PC-3 (cell line): ENCODE measurements around the gene URB2. TPM values are rescaled to one million over a fixed set of nuclear protein-coding genes. Genes with fewer than 3 reads are reported as not detected.

Experiments used
- ATAC-seq: fragments of 200-7000 bp; cut with Tn5 transposase; 2 replicates; pipeline ENCODE4 v1.9.1; 2020; ENCODE audit warnings: mild to moderate bottlenecking, moderate library complexity
- Bru-seq: library from RNA; stranded (reverse); fragments of 400-500 nt; gene quantifications from one replicate; lab custom pipeline; 2021; lab: Mats Ljungman, UMichigan
- BruChase-seq, 2 experiments: library from RNA; stranded (reverse); fragments of 400-500 nt; gene quantifications; one replicate each; lab custom pipeline; 2021; lab: Mats Ljungman, UMichigan
- BruUV-seq: library from RNA; stranded (reverse); fragments of 400-500 nt; replicated peaks from 2 replicates; lab custom pipeline; 2021; lab: Mats Ljungman, UMichigan
- CTCF ChIA-PET: fragments of 300-600 bp; sonication (Branson Sonifier 250); formaldehyde crosslinking; loops from one replicate; lab custom pipeline; 2022; ENCODE audit warnings: antibody characterized with exemption; lab: Charles Lee
- POLR2A ChIA-PET: fragments of 300-600 bp; sonication (Branson Sonifier 250); formaldehyde crosslinking; loops from one replicate; lab custom pipeline; 2022; ENCODE audit warnings: antibody characterized with exemption; ENCODE audit not compliant: unreplicated experiment; lab: Charles Lee
- DNase-seq: peaks from one replicate; pipeline ENCODE4 v3.0.0-alpha.2; 2015
- H2AFZ ChIP-seq: fragments of 300-600 bp; sonication (generic); 2 replicates; pipeline ENCODE4 v1.6.0; 2016; ENCODE audit warnings: antibody characterized with exemption, low read length
- H3F3A ChIP-seq: fragments of 300-600 bp; sonication (generic); one replicate; pipeline ENCODE4 v1.6.0; 2017; ENCODE audit warnings: antibody characterized with exemption, low read length, control low read depth, mild to moderate bottlenecking; ENCODE audit not compliant: unreplicated experiment
- H3K27ac ChIP-seq: fragments of 300-600 bp; sonication (generic); 2 replicates; pipeline ENCODE4 v1.5.1; 2016; ENCODE audit warnings: mild to moderate bottlenecking, low read length
- H3K27me3 ChIP-seq: fragments of 300-600 bp; sonication (generic); 2 replicates; pipeline ENCODE4 v1.6.1; 2016; ENCODE audit warnings: low read length, mixed read lengths
- H3K36me3 ChIP-seq: fragments of 300-600 bp; sonication (generic); 2 replicates; pipeline ENCODE4 v1.6.1; 2016; ENCODE audit warnings: low read depth, mixed run types, low read length, mixed read lengths
- H3K4me1 ChIP-seq: fragments of 300-600 bp; sonication (generic); 2 replicates; pipeline ENCODE4 v1.5.1; 2016; ENCODE audit warnings: low read length; ENCODE audit not compliant: insufficient read depth
- H3K4me2 ChIP-seq: fragments of 300-600 bp; sonication (generic); 2 replicates; pipeline ENCODE4 v1.6.0; 2016; ENCODE audit warnings: low read length
- H3K4me3 ChIP-seq: fragments of 300-600 bp; sonication (generic); 2 replicates; pipeline ENCODE4 v1.5.1; 2016; ENCODE audit warnings: mild to moderate bottlenecking, low read length, mixed read lengths
- H3K79me2 ChIP-seq: fragments of 300-600 bp; sonication (generic); 2 replicates; pipeline ENCODE4 v1.6.1; 2017; ENCODE audit warnings: low read length, mixed read lengths
- H3K9ac ChIP-seq: fragments of 300-600 bp; sonication (generic); 2 replicates; pipeline ENCODE4 v1.6.0; 2016; ENCODE audit warnings: mild to moderate bottlenecking, low read length
- H3K9me2 ChIP-seq: fragments of 300-600 bp; sonication (generic); replicated peaks from 2 replicates; pipeline ENCODE4 v1.6.1; 2016; ENCODE audit warnings: mixed run types, low read length, mixed read lengths
- H3K9me3 ChIP-seq: fragments of 300-600 bp; sonication (generic); 2 replicates; pipeline ENCODE4 v1.6.1; 2016; ENCODE audit warnings: low read length, mixed read lengths
- H4K20me1 ChIP-seq: fragments of 300-600 bp; sonication (generic); 2 replicates; pipeline ENCODE4 v1.6.1; 2016; ENCODE audit warnings: low read length, mixed read lengths
- CTCF ChIP-seq: fragments of 300-600 bp; sonication (generic); conservative IDR thresholded peaks from 2 replicates; pipeline ENCODE4 v1.5.1; 2017; ENCODE audit warnings: antibody characterized with exemption, low read depth, mild to moderate bottlenecking, low read length
- EZH2 ChIP-seq: fragments of 300-600 bp; sonication (generic); IDR thresholded peaks from one replicate; pipeline ENCODE4 v1.6.1; 2017; ENCODE audit warnings: antibody characterized with exemption, mild to moderate bottlenecking, low read length; ENCODE audit not compliant: unreplicated experiment
- EZH2phosphoT487 ChIP-seq: fragments of 300-600 bp; sonication (generic); IDR thresholded peaks from 2 replicates; pipeline ENCODE4 v1.6.1; 2018; ENCODE audit warnings: mild to moderate bottlenecking, antibody characterized with exemption, low read length, borderline replicate concordance
- intact Hi-C: fragments of 100-400 bp; cut with micrococcal nuclease; formaldehyde crosslinking; loops from 2 replicates; pipeline ENCODE4 v1.9.0; 2023
- long read RNA-seq: library from polyadenylated mRNA; unstranded; transcript quantifications from one replicate; pipeline ENCODE4 v2.0.0, GENCODE V29; 2021; ENCODE audit not compliant: unreplicated experiment
- total RNA-seq: library from RNA; depleted of rRNA; stranded (reverse); fragments of >200 nt; gene quantifications from 2 replicates; pipeline ENCODE4 v1.2.3, GENCODE V29; 2014; rRNA removed

URB2 gene
- total RNA-seq (24.0 and 26.2 TPM in 2 replicates), Bru-seq, nascent RNA (percentile 80 among the genes with signal in this experiment), BruChase-seq, experiment 1, labeled RNA remaining after a 6-hour chase (percentile 88 among the genes with signal in this experiment), BruChase-seq, experiment 2, labeled RNA remaining after a 2-hour chase (percentile 85 among the genes with signal in this experiment)
- long read RNA-seq, full-length matches to known transcripts, result 17 of 40 reads
- long read RNA-seq, partial matches to known transcripts, result 14 of 40 reads
- long read RNA-seq, other reads (novel, unspliced or antisense), result 9 of 40 reads

- H3K4me3 ChIP-seq, result peak within 1 kb of the TSS; percentile 99
- peaks cover 54% of the 10 kb centered on the region for H4K20me1 ChIP-seq
- H3K9ac ChIP-seq, result peak within 1 kb of the TSS; percentile 97
- DNase-seq, result peak; percentile 97
- CTCF ChIA-PET, result interaction anchor here (0.6 kb wide), 1 partner anchor 67 kb away, joined by 3 read pairs; the partner anchor contains the start of gene ABCB10
- H3K4me1 ChIP-seq, result peaks cover 26% of the 10 kb centered on the region
- H3K9me2 ChIP-seq, result no peaks in the 10 kb centered on the region
- POLR2A ChIA-PET, result interaction anchor here (0.9 kb wide), 1 partner anchor 67 kb away, joined by 3 read pairs; the partner anchor contains the start of gene ABCB10
- intact Hi-C loops, result loop anchor here (1.0 kb wide), 2 partner anchors 67 to 118 kb away; partner anchors contain the start of gene NUP133
- BruUV-seq, result no TSS peak
- no peaks in the 10 kb centered on the region for H3F3A ChIP-seq
- H2AFZ ChIP-seq, result peak within 1 kb of the TSS; percentile 96
- no peaks in the 10 kb centered on the region; the same call in 1 of the 2 replicates for H3K36me3 ChIP-seq
- H3K4me2 ChIP-seq, result peak within 1 kb of the TSS; percentile 90
- peak within 1 kb of the TSS; percentile 43 for H3K27ac ChIP-seq
- no peaks in the 10 kb centered on the region for H3K9me3 ChIP-seq
- peak; percentile 90 for ATAC-seq
- TF ChIP-seq CTCF (no peak), EZH2 (no peak), EZH2phosphoT487 (0 out of 2 replicates have a peak, but pooled peaks have one; percentile 43)
- H3K79me2 ChIP-seq, result peaks cover 92% of the 10 kb centered on the region
- no peaks in the 10 kb centered on the region for H3K27me3 ChIP-seq
Measured at GRCh38 chr1:229625915-229626831, at the start of gene URB2, which contains the start of gene TAF5L. TSS of gene URB2 (plus strand) at chr1:229626247. CDS start at chr1:229627634, 1,387 bp downstream. TSS of gene TAF5L (minus strand) at chr1:229626122. CDS start at chr1:229614482, 11,640 bp downstream.

- intact Hi-C loops, result no loop called here
Measured at GRCh38 chr1:229578168-229579058, 47.6 kb upstream of the URB2 start.

More at GRCh38 chr1:229578168-229579058, 47.6 kb upstream of the URB2 start:
- Histone ChIP-seq H3K9me2 (no peaks in the 10 kb centered on the region), H3K9ac (no peak overlapping the region), H3K79me2 (no peaks in the 10 kb centered on the region), H3K9me3 (no peaks in the 10 kb centered on the region), H3K4me1 (peaks cover 12% of the 10 kb centered on the region; the same call in 1 of the 2 replicates), H2AFZ (peak overlapping the region; percentile 81), H3F3A (no peaks in the 10 kb centered on the region), H3K27ac (no peak overlapping the region), H3K4me3 (peak overlapping the region; percentile 40), H4K20me1 (no peaks in the 10 kb centered on the region), H3K36me3 (no peaks in the 10 kb centered on the region), H3K4me2 (peak overlapping the region; percentile 78), H3K27me3 (no peaks in the 10 kb centered on the region)
- ChIA-PET POLR2A (interaction anchor here (0.5 to 0.7 kb wide), 2 partner anchors 9 to 11 kb away, joined by 4 to 5 read pairs; no protein-coding TSS in a partner anchor), CTCF (interaction anchor here (1.0 to 1.3 kb wide), 2 partner anchors 17 to 19 kb away, joined by 3 to 18 read pairs; partner anchors contain the start of gene ABCB10)
- no peak for DNase-seq
- peak; percentile 39 for ATAC-seq
- TF ChIP-seq CTCF, result 0 out of 2 replicates have a peak, but pooled peaks have one; percentile 22
- no peak for TF ChIP-seq EZH2phosphoT487
- BruUV-seq, result no TSS peak
